Raji (cell line): ENCODE data around the gene MRPL45.

Source experiments
- POLR2A ChIP-seq: IDR thresholded peaks from 2 replicates; pipeline ENCODE4 v1.6.1; 2011; ENCODE audit warnings: low read depth, low read length, control low read depth; ENCODE audit not compliant: insufficient read depth

The MRPL45 gene

GRCh38 chr17:38329808-38330730 is 33.1 kb downstream of the MRPL45 start:
- TF ChIP-seq POLR2A: no peak

- no peak for TF ChIP-seq POLR2A
Observed at GRCh38 chr17:38330941-38331411, 34.0 kb downstream of the MRPL45 start.

- no peak for TF ChIP-seq POLR2A
Observed at GRCh38 chr17:38332735-38333134, 35.8 kb downstream of the MRPL45 start.

GRCh38 chr17:38333635-38334295 is 36.8 kb downstream of the MRPL45 start:
- no peak for TF ChIP-seq POLR2A

GRCh38 chr17:38334480-38335364 is 37.8 kb downstream of the MRPL45 start:
- TF ChIP-seq POLR2A: no peak

GRCh38 chr17:38336838-38337237 is 39.9 kb downstream of the MRPL45 start:
- TF ChIP-seq POLR2A: no peak

- TF ChIP-seq POLR2A: no peak
Observed at GRCh38 chr17:38338053-38338452, 41.1 kb downstream of the MRPL45 start.

GRCh38 chr17:38338535-38338934 is 41.6 kb downstream of the MRPL45 start:
- TF ChIP-seq POLR2A: no peak

- TF ChIP-seq POLR2A: no peak
Observed at GRCh38 chr17:38339891-38340290, 42.9 kb downstream of the MRPL45 start.

GRCh38 chr17:38341035-38341721 is 44.2 kb downstream of the MRPL45 start:
- no peak for TF ChIP-seq POLR2A

GRCh38 chr17:38342886-38343607 is 46.1 kb downstream of the MRPL45 start:
- no peak for TF ChIP-seq POLR2A

GRCh38 chr17:38343608-38344419 is 46.8 kb downstream of the MRPL45 start, which contains the start of gene GPR179:
GPR179 (minus strand) TSS chr17:38343956; CDS start chr17:38343789, 167 bp downstream.
- TF ChIP-seq POLR2A: no peak

GRCh38 chr17:38344420-38344745 is 47.4 kb downstream of the MRPL45 start:
- TF ChIP-seq POLR2A: no peak
